Measurements from ENCODE around the gene CCDC197. TPM values are rescaled to one million over a fixed set of nuclear protein-coding genes. Genes with fewer than 3 reads are reported as not detected.
A peak's percentile ranks its signal among the peaks of the same experiment; 100 is the strongest.

The CCDC197 gene
- polyA plus RNA-seq, 1 donor: 0.13 TPM

- DNase-seq (ENCODE audit: low read depth): no peak
Observed at GRCh38 chr14:93998871-93999403, 1.8 kb downstream of the CCDC197 start.

DNA sequence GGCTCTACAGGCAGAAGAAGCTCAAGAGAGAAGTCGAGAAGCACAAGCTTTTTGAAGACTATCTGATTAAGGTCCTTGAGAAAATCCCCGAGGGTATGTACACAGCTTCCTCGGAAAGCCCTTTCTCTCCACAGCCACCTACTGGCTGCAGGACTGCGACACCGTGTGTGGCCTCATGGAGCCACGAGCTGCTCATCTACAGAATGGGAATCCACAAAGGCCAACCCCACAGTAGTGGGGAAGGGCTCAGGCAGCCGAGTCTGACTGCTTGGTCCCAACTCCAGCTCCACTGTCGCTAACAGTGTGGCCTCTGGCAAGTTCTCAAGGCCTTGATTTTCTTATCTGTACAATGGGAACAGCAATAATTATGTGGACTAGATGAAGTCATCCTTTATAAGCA lies 2.5 kb downstream of the CCDC197 start:
- no peak for DNase-seq (ENCODE audit: low read depth)

- no peak for DNase-seq (ENCODE audit: low read depth)
Observed at GRCh38 chr14:94000267-94000666, 3.2 kb downstream of the CCDC197 start.

- DNase-seq (ENCODE audit: low read depth): no peak
Observed at GRCh38 chr14:94001016-94001415, 3.9 kb downstream of the CCDC197 start.

- DNase-seq (ENCODE audit: low read depth): peak; percentile 31
Observed at GRCh38 chr14:94001501-94002396, 4.6 kb downstream of the CCDC197 start.

DNA sequence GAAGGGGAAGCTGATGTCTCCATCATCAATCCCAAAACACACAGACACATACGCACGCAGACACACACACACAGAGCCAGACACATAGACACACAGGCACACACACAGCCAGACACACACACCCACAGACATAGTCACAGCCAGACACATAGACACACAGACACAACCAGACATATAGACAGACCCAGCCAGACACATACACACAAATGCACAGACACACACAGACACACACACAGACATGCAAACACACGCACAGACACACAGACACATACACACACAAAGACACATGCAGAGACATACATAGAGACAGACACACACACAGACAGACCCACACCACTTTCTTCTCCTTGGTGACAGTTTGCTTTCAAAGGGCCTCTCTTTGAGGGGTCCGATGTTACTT lies 6.3 kb downstream of the CCDC197 start:
- no peak for DNase-seq (ENCODE audit: low read depth)

- no peak for DNase-seq (ENCODE audit: low read depth)
Observed at GRCh38 chr14:94004015-94004414, 6.9 kb downstream of the CCDC197 start.

DNA sequence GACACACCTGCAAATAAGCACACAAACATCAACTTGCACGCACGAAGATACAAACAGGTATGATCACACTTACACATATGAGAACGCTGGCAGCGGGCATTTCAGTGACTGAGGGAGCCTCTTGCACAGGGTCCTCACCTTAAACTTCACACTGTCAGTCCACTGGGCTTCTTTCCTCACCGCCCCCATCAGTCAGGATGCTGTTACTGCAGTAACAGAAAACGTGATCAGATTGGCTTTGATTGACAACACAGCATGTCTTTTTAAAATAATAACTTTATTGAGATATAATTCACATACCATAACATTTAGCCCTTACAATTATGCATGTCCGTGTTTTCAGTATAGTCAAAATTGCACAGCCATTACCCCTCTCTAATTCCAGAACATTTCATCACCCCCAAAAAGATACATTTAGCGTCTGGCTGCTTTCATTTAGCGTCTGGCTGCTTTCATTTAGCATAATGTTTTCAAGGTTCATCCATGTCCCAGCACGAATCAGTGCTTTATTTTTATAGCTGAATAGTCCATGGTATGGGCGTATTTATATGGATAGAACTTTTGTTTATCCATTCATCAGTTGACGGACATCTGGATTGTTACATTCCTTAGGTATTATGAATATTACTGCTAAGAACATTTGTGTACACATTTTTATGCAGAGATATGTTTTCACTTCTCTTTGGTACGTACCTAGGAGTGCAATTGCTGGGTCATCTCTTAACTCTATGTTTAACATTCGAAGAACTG lies 8.4 kb downstream of the CCDC197 start:
- no peak for DNase-seq (ENCODE audit: low read depth)

GRCh38 chr14:94008234-94008633 lies 11.1 kb downstream of the CCDC197 start:
- DNase-seq (ENCODE audit: low read depth): no peak

GRCh38 chr14:94009767-94010166 lies 12.7 kb downstream of the CCDC197 start:
- DNase-seq (ENCODE audit: low read depth): no peak

- DNase-seq (ENCODE audit: low read depth): no peak
Observed at GRCh38 chr14:94010625-94011024, 13.5 kb downstream of the CCDC197 start.

GRCh38 chr14:94011795-94012194 lies 14.7 kb downstream of the CCDC197 start:
- no peak for DNase-seq (ENCODE audit: low read depth)

GRCh38 chr14:94014382-94014781 lies 17.3 kb downstream of the CCDC197 start:
- DNase-seq (ENCODE audit: low read depth): no peak

- no peak for DNase-seq (ENCODE audit: low read depth)
Observed at GRCh38 chr14:94015223-94015622, 18.1 kb downstream of the CCDC197 start.

GRCh38 chr14:94016446-94016976 lies 19.4 kb downstream of the CCDC197 start:
- DNase-seq (ENCODE audit: low read depth): no peak

DNA sequence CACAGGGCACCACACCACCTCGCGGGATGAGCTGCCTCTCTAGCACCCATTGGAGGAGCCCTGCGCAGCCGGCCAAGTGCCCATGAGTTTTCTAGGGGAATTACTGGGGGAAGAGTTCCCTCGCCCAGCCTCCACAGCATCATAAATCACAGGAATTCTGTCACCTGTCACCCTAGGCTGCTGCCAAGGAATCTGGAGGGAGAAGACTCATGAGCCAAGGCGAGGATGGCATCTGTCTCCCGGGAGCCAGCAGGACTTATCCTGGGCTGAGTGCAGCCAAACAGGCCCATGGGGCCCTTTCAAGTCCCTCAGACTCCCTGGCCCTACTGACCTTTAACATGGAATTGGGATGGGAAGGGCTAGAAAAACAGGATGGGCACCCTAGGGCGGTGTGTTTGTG lies 21.2 kb downstream of the CCDC197 start:
- DNase-seq (ENCODE audit: low read depth): no peak

DNA sequence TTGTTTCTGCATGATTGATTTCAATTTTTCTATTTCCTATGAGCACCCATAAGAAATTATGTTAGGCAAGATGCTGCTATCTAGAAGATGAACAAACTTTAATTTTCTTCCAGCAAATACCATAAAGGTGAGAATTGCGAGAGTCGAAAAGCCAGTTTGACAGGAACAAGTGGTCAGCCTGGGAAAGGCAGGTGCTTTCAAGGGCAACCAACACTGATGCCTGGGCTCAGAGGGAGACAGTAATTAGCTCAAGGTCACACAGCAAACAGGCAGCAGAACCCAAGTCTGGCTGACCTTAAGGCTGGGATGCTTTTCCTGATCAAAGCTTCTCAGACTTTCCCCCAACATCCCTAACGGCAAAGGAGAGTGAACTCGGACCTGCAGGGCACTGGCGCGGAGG lies 22.2 kb downstream of the CCDC197 start:
- DNase-seq (ENCODE audit: low read depth): no peak

GRCh38 chr14:94020267-94020666 lies 23.2 kb downstream of the CCDC197 start:
- DNase-seq (ENCODE audit: low read depth): no peak

GRCh38 chr14:94021001-94021400 lies 23.9 kb downstream of the CCDC197 start:
- no peak for DNase-seq (ENCODE audit: low read depth)

DNA sequence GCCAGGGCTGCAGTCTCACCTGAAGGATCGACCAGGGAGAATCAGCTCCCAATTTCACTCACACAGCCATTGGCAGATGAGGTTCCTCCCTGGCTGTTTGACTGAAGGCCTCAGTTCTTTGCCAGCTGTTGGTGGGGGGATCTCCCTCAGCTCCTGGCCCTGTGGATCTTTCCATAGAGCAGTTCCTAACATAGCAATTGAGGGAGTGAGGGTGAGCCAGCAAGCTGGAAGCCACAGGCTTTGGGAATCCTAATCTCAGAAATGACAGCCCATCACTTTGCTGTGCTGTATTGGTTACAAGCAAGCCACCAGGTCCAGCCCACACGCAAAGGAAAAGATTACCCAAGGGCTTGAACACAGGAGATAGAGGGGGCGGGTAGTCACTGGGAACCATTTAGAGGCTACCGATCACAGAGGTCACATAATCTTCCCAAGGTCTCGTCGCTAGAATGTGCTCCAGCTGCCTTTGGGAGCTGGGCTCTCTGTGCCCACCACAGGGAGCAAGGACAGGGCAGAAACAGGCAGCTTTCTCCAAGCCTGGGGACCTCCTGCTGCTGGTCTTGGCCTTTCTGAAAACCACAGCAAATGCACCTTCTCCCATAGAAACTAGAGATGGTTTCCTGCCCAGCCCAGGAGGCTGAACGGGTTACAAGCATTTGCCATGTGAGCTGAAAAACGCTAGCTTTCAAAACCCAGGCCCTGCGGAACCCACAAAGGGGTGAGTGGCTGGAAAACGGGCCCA lies 24.5 kb downstream of the CCDC197 start:
- no peak for DNase-seq (ENCODE audit: low read depth)

DNA sequence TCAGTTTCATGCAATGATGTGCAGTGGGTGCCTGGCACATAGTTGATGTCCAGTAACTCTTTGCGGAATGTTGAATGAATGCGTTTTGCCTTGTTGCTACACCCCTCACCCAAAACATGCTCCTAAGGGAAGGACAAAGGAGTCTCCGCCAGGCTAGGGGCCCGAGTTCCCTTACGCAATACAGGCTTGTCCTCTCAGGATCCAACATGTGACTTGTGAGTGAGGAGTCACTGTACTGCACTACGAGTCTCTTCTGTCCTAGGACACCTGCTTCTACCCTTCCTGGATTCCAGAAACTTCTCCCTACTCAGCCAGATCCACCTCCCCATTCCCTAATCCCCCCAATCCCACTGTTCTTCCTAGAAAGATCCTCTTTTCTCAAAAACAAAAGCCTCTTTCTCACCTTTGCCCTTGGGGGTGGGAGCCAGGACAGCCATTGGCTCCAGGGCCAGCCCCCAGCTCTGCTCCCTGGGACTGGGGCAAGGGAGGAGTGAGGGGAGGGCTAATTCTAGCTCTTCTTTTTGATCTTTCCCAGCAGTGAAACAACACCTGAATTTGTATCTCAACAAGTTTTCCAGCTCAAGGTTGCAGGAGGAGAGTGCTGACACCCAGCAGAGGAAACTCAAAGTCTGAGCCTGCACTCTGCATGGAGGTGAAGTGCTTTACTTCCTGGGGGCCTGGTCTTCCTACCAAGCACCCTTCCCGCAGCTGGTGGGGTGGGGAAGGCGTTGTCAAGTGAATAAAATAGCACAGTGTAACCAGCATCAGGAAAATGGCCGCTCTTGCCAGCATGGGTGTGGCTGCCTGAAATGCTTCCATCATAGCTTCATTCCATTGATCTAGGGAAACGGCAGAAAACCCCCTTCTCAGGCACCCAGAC lies 25.7 kb downstream of the CCDC197 start:
- DNase-seq (ENCODE audit: low read depth): no peak
